ENCODE results near the gene PRAMEF26.
"Not testable (repeated sequence)": the region's sequence is repeated elsewhere in the genome, so short reads cannot be mapped to it uniquely, and the experiment has no call there.

PRAMEF26 gene

DNA sequence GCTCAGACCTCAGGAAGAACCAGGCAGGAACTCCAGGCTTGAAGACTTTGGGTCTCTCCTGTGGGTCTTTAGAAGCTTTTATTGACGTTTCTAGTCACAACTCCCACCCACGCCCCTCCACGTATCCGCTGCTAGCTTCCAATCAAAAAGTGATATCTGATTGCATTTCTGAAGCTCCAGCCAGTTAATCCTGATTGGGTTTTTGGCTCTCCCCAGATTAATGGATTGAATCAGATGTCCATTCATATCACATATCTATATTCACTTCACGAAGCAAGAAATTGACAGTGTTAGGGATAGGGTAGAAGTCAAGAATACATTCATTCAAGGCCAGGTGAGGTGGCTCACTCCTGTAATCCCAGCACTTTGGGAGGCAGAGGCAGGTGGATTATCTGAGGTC is at the start of gene PRAMEF26:
Gene PRAMEF26, minus strand, starts transcription at position 101 of the 400 bp plus-strand sequence. CDS start 2,914 bp downstream, outside the sequence.
- DNase-seq: not testable (repeated sequence)

DNA sequence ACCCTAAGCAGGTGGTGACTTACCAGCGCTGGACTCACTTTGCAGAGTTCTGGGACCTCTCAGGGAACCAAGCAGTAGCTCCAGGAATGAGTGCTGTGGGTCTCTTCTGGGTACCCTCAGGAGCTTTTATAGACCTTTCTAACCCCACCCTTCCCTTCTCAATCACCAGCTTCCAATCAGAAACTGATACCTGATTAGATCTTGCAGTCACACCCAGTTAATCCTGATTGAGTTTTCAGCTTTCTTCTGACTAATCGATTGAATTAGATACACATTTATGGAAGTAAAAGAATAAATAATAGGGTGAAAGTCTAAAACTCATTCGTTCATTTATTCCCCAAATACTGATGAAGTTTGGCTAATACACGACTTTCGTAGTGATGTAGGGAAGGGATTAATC is 45.5 kb upstream of the PRAMEF26 start, which contains the start of gene PRAMEF13:
Gene PRAMEF13, minus strand, starts transcription at position 101 of the 400 bp plus-strand sequence. CDS start 1,820 bp downstream, outside the sequence.
- not testable (repeated sequence) for DNase-seq

DNA sequence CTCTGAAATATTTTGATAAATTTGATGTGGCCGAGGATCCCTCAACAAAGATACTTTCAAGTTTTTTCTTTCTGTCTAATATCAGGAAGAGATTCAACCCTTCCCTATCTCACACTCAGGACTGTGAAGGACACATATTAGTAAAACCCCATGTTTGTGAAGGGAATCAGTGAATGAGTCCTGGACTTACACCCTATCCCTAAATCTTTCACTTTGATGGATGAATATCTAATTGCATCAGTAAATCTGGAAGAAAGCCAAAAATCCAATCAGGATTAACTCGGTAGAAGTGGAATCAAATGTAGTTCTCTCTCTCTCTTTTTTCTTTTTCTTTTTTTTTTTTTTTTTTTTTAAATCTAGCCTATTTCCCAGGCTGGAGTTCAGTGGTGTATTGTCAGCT is 15.7 kb upstream of the PRAMEF26 start, which contains the start of gene PRAMEF9:
Gene PRAMEF9, plus strand, starts transcription at position 301 of the 400 bp plus-strand sequence. CDS start 3,433 bp downstream, outside the sequence.
- DNase-seq: not testable (repeated sequence)

DNA sequence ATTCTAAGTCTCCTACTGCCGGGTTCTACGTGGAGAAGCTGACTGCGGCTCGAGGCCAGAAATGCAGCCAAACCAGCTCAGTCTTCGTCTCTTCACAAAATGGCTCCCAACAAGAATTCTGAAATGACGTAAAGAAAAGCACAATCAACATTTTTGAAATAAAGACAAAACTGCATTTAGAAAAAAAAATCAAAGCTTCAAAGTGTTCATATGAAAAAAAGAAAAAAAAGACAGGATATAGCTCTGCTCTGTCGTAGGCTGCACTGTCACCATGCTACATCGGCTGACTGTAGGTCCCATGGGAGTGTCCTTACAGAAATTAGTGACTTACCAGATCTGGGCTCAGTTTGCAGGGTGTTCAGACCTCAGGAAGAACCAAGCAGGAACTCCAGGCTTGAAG is 9.7 kb upstream of the PRAMEF26 start, which contains the start of gene HNRNPCL4:
Gene HNRNPCL4, minus strand, starts transcription at position 101 of the 400 bp plus-strand sequence. CDS start 164 bp downstream, outside the sequence.
- DNase-seq: not testable (repeated sequence)

DNA sequence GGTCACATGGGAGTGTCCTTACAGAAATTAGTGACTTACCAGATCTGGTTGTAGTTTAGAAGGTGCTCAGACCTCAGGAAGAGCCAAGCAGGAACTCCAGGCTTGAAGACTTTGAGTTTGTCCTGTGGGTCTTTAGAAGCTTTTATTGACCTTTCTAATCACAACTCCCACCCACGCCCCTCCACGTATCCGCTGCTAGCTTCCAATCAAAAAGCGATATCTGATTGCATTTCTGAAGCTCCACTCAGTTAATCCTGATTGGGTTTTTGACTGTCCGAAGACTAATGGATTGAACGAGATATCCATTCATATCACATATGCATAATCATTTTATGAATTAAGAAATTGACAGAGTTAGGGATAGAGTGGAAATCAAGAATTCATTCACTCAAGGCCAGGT is 39.1 kb downstream of the PRAMEF26 start, which contains the start of gene HNRNPCL2:
Gene HNRNPCL2, minus strand, starts transcription at position 101 of the 400 bp plus-strand sequence. CDS start 454 bp downstream, outside the sequence.
- DNase-seq: not testable (repeated sequence)
